ENCODE results near the gene INTS1.

DNA sequence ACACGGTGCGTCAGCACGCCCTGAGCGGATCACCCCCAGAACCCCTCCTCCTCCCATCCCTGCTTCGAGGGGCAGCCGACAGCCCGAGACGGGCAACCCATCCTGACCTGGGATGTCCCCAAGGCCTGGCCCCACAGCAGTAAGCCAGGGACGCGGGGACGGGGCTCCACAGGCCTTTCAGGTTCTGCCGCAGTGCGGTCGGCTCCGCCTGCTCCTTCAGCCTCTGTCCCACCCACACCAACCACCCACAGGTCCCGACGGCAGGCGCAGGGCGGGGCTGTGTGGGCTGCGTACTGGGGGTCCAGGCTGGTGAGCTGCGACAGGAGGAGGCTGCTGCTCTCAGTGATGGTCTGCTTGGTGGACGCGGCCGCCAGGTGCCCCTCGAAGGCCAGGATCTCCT, 16.7 kb downstream of the INTS1 start:
- TF ChIP-seq, protein P1, sequence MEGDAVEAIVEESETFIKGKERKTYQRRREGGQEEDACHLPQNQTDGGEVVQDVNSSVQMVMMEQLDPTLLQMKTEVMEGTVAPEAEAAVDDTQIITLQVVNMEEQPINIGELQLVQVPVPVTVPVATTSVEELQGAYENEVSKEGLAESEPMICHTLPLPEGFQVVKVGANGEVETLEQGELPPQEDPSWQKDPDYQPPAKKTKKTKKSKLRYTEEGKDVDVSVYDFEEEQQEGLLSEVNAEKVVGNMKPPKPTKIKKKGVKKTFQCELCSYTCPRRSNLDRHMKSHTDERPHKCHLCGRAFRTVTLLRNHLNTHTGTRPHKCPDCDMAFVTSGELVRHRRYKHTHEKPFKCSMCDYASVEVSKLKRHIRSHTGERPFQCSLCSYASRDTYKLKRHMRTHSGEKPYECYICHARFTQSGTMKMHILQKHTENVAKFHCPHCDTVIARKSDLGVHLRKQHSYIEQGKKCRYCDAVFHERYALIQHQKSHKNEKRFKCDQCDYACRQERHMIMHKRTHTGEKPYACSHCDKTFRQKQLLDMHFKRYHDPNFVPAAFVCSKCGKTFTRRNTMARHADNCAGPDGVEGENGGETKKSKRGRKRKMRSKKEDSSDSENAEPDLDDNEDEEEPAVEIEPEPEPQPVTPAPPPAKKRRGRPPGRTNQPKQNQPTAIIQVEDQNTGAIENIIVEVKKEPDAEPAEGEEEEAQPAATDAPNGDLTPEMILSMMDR (IDR thresholded peaks at IDR 0.05; ENCODE audit: poor library complexity) = no peak
- TF ChIP-seq EZH2 (IDR thresholded peaks at IDR 0.05; ENCODE audit: borderline replicate concordance) = no peak

Measured in hepatocyte (in vitro differentiated cells).